ENCODE data around the gene CCDC149. TPM values are rescaled to one million over a fixed set of nuclear protein-coding genes. Genes with fewer than 3 reads are reported as not detected.

Gene CCDC149
- total RNA-seq, 2 experiments from 2014 or later, result not detected

DNA sequence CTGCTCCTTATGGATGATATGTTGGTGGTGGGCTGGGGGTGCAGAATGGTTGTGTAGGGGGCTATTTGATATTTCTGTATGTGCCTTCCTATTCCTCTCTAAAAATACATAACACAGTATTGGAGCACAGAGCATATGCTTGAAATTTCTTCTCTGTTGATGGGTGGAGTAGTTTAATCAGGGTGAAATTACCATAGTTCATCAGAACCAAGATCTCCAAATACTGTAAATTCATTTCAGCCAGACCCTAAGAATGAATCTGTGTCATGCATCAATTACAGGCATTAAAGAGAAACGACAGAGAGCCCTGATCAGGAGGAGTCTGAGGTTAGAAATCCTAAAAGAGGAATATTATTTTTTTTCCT is 25.1 kb upstream of the CCDC149 start:
- no TSS peak for BruUV-seq (replicated peaks)
- Histone ChIP-seq H3K4me2 (ENCODE audit: low read length) (no peak overlapping the region), H3K9me3 (ENCODE audit: low read length) (no peaks in the 10 kb centered on the region), H3K79me2 (ENCODE audit: insufficient read depth, low read depth, low read length) (no peaks in the 10 kb centered on the region), H3K4me1 (ENCODE audit: insufficient read depth, low read length, poor library complexity, severe bottlenecking) (no peaks in the 10 kb centered on the region), H3K9me2 (ENCODE audit: insufficient read depth, low read length) (no peaks in the 10 kb centered on the region), H3K4me3 (ENCODE audit: low read depth, low read length, poor library complexity, severe bottlenecking) (no peak overlapping the region), H3K36me3 (ENCODE audit: insufficient read depth, low read length) (no peaks in the 10 kb centered on the region), H4K20me1 (ENCODE audit: insufficient read depth, low read length) (no peaks in the 10 kb centered on the region), H3K27ac (ENCODE audit: low read depth, low read length, poor library complexity, severe bottlenecking) (no peak overlapping the region), H2AFZ (ENCODE audit: low read length) (no peak overlapping the region)
- ChIA-PET POLR2A (no interaction called here), CTCF (ENCODE audit: unreplicated experiment) (no interaction called here)
- intact Hi-C loops (cut with micrococcal nuclease; ENCODE audit: unreplicated experiment), result no loop called here
- TF ChIP-seq, protein P1, sequence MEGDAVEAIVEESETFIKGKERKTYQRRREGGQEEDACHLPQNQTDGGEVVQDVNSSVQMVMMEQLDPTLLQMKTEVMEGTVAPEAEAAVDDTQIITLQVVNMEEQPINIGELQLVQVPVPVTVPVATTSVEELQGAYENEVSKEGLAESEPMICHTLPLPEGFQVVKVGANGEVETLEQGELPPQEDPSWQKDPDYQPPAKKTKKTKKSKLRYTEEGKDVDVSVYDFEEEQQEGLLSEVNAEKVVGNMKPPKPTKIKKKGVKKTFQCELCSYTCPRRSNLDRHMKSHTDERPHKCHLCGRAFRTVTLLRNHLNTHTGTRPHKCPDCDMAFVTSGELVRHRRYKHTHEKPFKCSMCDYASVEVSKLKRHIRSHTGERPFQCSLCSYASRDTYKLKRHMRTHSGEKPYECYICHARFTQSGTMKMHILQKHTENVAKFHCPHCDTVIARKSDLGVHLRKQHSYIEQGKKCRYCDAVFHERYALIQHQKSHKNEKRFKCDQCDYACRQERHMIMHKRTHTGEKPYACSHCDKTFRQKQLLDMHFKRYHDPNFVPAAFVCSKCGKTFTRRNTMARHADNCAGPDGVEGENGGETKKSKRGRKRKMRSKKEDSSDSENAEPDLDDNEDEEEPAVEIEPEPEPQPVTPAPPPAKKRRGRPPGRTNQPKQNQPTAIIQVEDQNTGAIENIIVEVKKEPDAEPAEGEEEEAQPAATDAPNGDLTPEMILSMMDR (conservative IDR thresholded peaks at IDR 0.05; ENCODE audit: low read length), result no peak
- no peak for TF ChIP-seq EZH2phosphoT487 (IDR thresholded peaks at IDR 0.05; ENCODE audit: borderline replicate concordance, low read depth, low read length)
- no peak for DNase-seq (ENCODE audit: low spot score)

DNA sequence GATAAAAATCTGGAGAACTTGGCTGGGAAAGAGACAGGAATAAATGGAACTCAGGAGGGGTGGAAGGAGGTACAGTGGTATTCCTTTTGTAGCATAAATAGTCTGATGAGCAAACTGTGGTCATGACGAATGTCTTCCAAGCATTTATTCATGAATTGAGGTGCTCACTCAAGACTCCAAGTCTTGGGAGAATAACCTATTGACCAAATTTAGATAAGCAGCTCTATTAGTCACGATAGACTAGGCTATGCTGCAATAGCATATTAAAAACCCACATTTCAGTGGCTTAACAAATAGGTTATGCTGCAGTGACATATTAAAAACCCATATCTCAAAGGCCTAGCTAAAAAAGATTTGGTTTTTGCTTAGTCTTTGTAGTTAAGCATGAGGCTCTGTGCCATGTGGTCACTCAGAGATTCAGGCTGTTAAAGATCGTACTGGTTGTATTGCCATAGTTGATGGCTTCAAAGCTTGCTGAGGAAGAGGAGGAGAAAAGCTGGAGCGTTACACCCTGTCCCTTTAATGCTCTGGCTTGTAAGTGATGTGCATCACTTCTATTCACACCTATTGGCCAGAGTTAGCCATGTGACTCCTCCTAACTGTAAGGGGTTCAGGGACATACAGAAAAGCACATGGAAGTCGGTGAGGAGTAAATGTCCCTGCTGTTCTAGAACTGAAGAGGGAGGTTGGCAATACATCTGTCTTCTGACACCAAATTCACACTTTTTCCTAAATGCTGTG is 24.5 kb upstream of the CCDC149 start:
- Histone ChIP-seq H3K4me1 (ENCODE audit: insufficient read depth, low read length, poor library complexity, severe bottlenecking) (no peaks in the 10 kb centered on the region), H4K20me1 (ENCODE audit: insufficient read depth, low read length) (no peaks in the 10 kb centered on the region), H3K36me3 (ENCODE audit: insufficient read depth, low read length) (no peaks in the 10 kb centered on the region), H3K4me3 (ENCODE audit: low read depth, low read length, poor library complexity, severe bottlenecking) (no peak overlapping the region), H2AFZ (ENCODE audit: low read length) (no peak overlapping the region), H3K4me2 (ENCODE audit: low read length) (no peak overlapping the region), H3K27ac (ENCODE audit: low read depth, low read length, poor library complexity, severe bottlenecking) (no peak overlapping the region), H3K79me2 (ENCODE audit: insufficient read depth, low read depth, low read length) (no peaks in the 10 kb centered on the region), H3K9me2 (ENCODE audit: insufficient read depth, low read length) (no peaks in the 10 kb centered on the region), H3K9me3 (ENCODE audit: low read length) (no peaks in the 10 kb centered on the region)
- no TSS peak for BruUV-seq (replicated peaks)
- DNase-seq (ENCODE audit: low spot score), result no peak
- ChIA-PET POLR2A (no interaction called here), CTCF (ENCODE audit: unreplicated experiment) (no interaction called here)
- TF ChIP-seq, protein P1 (conservative IDR thresholded peaks at IDR 0.05; ENCODE audit: low read length), result no peak
- TF ChIP-seq EZH2phosphoT487 (IDR thresholded peaks at IDR 0.05; ENCODE audit: borderline replicate concordance, low read depth, low read length), result no peak
- intact Hi-C loops (cut with micrococcal nuclease; ENCODE audit: unreplicated experiment), result no loop called here

DNA sequence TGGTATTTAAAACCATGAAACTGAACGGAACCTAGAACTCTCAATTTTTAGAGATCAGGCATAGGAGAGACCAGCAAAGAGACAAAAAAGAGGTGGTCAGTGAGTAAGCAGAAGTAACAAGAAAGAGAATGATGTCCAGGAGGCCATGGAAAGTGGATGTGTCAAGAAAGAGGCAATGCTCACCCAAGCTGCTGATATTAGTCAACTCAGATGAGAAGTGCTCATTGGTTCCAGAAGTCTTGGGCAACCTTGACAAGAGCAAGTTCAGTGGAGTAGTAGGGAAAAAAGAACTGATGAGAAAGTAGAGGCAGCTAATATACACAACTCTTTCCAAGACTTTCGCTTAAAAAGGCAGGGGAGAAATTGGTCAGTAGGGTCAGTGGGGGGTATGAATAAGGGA is 23.0 kb upstream of the CCDC149 start:
- no TSS peak for BruUV-seq (replicated peaks)
- CTCF ChIA-PET (ENCODE audit: unreplicated experiment), result no interaction called here
- H3K4me2 ChIP-seq (ENCODE audit: low read length), result no peak overlapping the region

More for the DNA sequence above, 23.0 kb upstream of the CCDC149 start:
- no peaks in the 10 kb centered on the region for H3K9me3 ChIP-seq (ENCODE audit: low read length)
- no peak overlapping the region for H3K4me3 ChIP-seq (ENCODE audit: low read depth, low read length, poor library complexity, severe bottlenecking)
- no peak overlapping the region for H3K27ac ChIP-seq (ENCODE audit: low read depth, low read length, poor library complexity, severe bottlenecking)
- no peak overlapping the region for H2AFZ ChIP-seq (ENCODE audit: low read length)
- H3K4me1 ChIP-seq (ENCODE audit: insufficient read depth, low read length, poor library complexity, severe bottlenecking), result no peaks in the 10 kb centered on the region
- no peaks in the 10 kb centered on the region for H3K79me2 ChIP-seq (ENCODE audit: insufficient read depth, low read depth, low read length)
- no peak for DNase-seq (ENCODE audit: low spot score)
- no peaks in the 10 kb centered on the region for H3K36me3 ChIP-seq (ENCODE audit: insufficient read depth, low read length)
- no peaks in the 10 kb centered on the region for H3K9me2 ChIP-seq (ENCODE audit: insufficient read depth, low read length)
- intact Hi-C loops (cut with micrococcal nuclease; ENCODE audit: unreplicated experiment), result no loop called here
- no peak for TF ChIP-seq EZH2phosphoT487 (IDR thresholded peaks at IDR 0.05; ENCODE audit: borderline replicate concordance, low read depth, low read length)
- TF ChIP-seq, protein P1 (conservative IDR thresholded peaks at IDR 0.05; ENCODE audit: low read length), result no peak
- H4K20me1 ChIP-seq (ENCODE audit: insufficient read depth, low read length), result no peaks in the 10 kb centered on the region
- POLR2A ChIA-PET, result no interaction called here
